Neural crest cell (in vitro differentiated cells): ENCODE data around the gene FBXL2. TPM values are rescaled to one million over a fixed set of nuclear protein-coding genes. Genes with fewer than 3 reads are reported as not detected.

ENCODE experiments used
- DNase-seq: peaks from one replicate; pipeline ENCODE4 v3.0.0; 2021; ENCODE audit warnings: low read depth, mixed read lengths, low spot score
- H3K27ac Mint-ChIP-seq: one replicate; pipeline ENCODE4 v1.8.0; 2021; ENCODE audit warnings: mild to moderate bottlenecking, mixed read lengths; ENCODE audit not compliant: unreplicated experiment
- H3K27me3 Mint-ChIP-seq: 2 replicates; pipeline ENCODE4 v1.8.0; 2021; ENCODE audit warnings: low read depth, mild to moderate bottlenecking, mixed read lengths
- H3K36me3 Mint-ChIP-seq: 2 replicates; pipeline ENCODE4 v1.8.0; 2021; ENCODE audit warnings: low read depth, mild to moderate bottlenecking, mixed read lengths
- H3K4me1 Mint-ChIP-seq: 2 replicates; pipeline ENCODE4 v1.8.0; 2021; ENCODE audit warnings: mixed read lengths
- H3K4me3 Mint-ChIP-seq: one replicate; pipeline ENCODE4 v1.8.0; 2021; ENCODE audit warnings: mild to moderate bottlenecking, mixed read lengths
- H3K9me3 Mint-ChIP-seq: 2 replicates; pipeline ENCODE4 v1.8.0; 2021; ENCODE audit warnings: mixed read lengths
- CTCF ChIP-seq: fragments of 200-600 bp; sonication (generic); conservative IDR thresholded peaks from 2 replicates; pipeline ENCODE4 v1.5.0; 2021; ENCODE audit warnings: antibody characterized with exemption, mild to moderate bottlenecking
- total RNA-seq: library from RNA; stranded (reverse); gene quantifications from 2 replicates; pipeline ENCODE4 v1.2.1, GENCODE V29; 2021

The FBXL2 gene
- total RNA-seq, 1 donor from 2014 or later: 11.4 TPM

- H3K27ac Mint-ChIP-seq: no peak overlapping the region
- peaks cover 6% of the 10 kb centered on the region for H3K4me1 Mint-ChIP-seq
- H3K27me3 Mint-ChIP-seq: no peaks in the 10 kb centered on the region
- no peak for DNase-seq
- H3K4me3 Mint-ChIP-seq: no peak overlapping the region
- no peak for TF ChIP-seq CTCF
- peaks cover 3% of the 10 kb centered on the region for H3K36me3 Mint-ChIP-seq
- no peaks in the 10 kb centered on the region for H3K9me3 Mint-ChIP-seq
These were observed 86.0 kb downstream of the FBXL2 start for GRCh38 chr3:33363113-33363800.

- peaks cover 3% of the 10 kb centered on the region for H3K36me3 Mint-ChIP-seq
- H3K27ac Mint-ChIP-seq: no peak overlapping the region
- peaks cover 6% of the 10 kb centered on the region for H3K4me1 Mint-ChIP-seq
- H3K27me3 Mint-ChIP-seq: no peaks in the 10 kb centered on the region
- no peak for DNase-seq
- TF ChIP-seq CTCF: no peak
- H3K4me3 Mint-ChIP-seq: no peak overlapping the region
- H3K9me3 Mint-ChIP-seq: no peaks in the 10 kb centered on the region
These were observed 86.8 kb downstream of the FBXL2 start for GRCh38 chr3:33364060-33364459.

- TF ChIP-seq CTCF: no peak
- Mint-ChIP-seq H3K27me3 (no peaks in the 10 kb centered on the region), H3K36me3 (peaks cover 3% of the 10 kb centered on the region), H3K4me3 (no peak overlapping the region), H3K9me3 (no peaks in the 10 kb centered on the region), H3K4me1 (peaks cover 6% of the 10 kb centered on the region), H3K27ac (no peak overlapping the region)
- no peak for DNase-seq
These were observed 87.4 kb downstream of the FBXL2 start for GRCh38 chr3:33364531-33365128.

- TF ChIP-seq CTCF: peak; percentile 95
- no peak overlapping the region for H3K4me3 Mint-ChIP-seq
- H3K36me3 Mint-ChIP-seq: peaks cover 17% of the 10 kb centered on the region
- H3K27ac Mint-ChIP-seq: no peak overlapping the region
- no peaks in the 10 kb centered on the region for H3K4me1 Mint-ChIP-seq
- peaks cover 4% of the 10 kb centered on the region for H3K9me3 Mint-ChIP-seq
- H3K27me3 Mint-ChIP-seq: no peaks in the 10 kb centered on the region
- peak; percentile 48 for DNase-seq
These were observed 95.2 kb downstream of the FBXL2 start for GRCh38 chr3:33372218-33373081.

- no peak for DNase-seq
- H3K27ac Mint-ChIP-seq: no peak overlapping the region
- no peaks in the 10 kb centered on the region for H3K4me1 Mint-ChIP-seq
- H3K9me3 Mint-ChIP-seq: peaks cover 4% of the 10 kb centered on the region
- no peak for TF ChIP-seq CTCF
- no peaks in the 10 kb centered on the region for H3K27me3 Mint-ChIP-seq
- peaks cover 18% of the 10 kb centered on the region for H3K36me3 Mint-ChIP-seq
- H3K4me3 Mint-ChIP-seq: no peak overlapping the region
These were observed 95.8 kb downstream of the FBXL2 start for GRCh38 chr3:33373082-33373437.
